Epithelial cell of umbilical artery (primary cell): ENCODE measurements around the gene BANK1. TPM values are rescaled to one million over a fixed set of nuclear protein-coding genes. Genes with fewer than 3 reads are reported as not detected.

ENCODE experiments used
- total RNA-seq: library from RNA; depleted of rRNA; stranded (reverse); fragments of >200 nt; gene quantifications from 2 replicates; pipeline ENCODE4 v1.2.3, GENCODE V29; 2014

Gene BANK1, protein sequence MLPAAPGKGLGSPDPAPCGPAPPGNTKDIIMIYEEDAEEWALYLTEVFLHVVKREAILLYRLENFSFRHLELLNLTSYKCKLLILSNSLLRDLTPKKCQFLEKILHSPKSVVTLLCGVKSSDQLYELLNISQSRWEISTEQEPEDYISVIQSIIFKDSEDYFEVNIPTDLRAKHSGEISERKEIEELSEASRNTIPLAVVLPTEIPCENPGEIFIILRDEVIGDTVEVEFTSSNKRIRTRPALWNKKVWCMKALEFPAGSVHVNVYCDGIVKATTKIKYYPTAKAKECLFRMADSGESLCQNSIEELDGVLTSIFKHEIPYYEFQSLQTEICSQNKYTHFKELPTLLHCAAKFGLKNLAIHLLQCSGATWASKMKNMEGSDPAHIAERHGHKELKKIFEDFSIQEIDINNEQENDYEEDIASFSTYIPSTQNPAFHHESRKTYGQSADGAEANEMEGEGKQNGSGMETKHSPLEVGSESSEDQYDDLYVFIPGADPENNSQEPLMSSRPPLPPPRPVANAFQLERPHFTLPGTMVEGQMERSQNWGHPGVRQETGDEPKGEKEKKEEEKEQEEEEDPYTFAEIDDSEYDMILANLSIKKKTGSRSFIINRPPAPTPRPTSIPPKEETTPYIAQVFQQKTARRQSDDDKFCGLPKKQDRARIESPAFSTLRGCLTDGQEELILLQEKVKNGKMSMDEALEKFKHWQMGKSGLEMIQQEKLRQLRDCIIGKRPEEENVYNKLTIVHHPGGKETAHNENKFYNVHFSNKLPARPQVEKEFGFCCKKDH
- under 0.01 TPM in 1 of 2 replicates, not detected in the other for total RNA-seq

GRCh38 chr4:101790521-101791181 is at the start of gene BANK1:
TSS of gene BANK1 (plus strand) at chr4:101790730. CDS start at chr4:101790881, 151 bp downstream.

